ENCODE measurements around the gene DDR2.
A peak's percentile ranks its signal among the peaks of the same experiment; 100 is the strongest.

The DDR2 gene

GRCh38 chr1:162626761-162627160 lies 5.5 kb upstream of the DDR2 start:
- in situ Hi-C loops (cut with HindIII; ENCODE audit: low pct_ligation_motif_present, low pct_unique_long_range_greater_than_20kb, low sequenced_read_pairs), result no loop called here
- DNase-seq, result no peak

- peak; percentile 51 for DNase-seq
- in situ Hi-C loops (cut with HindIII; ENCODE audit: low pct_ligation_motif_present, low pct_unique_long_range_greater_than_20kb, low sequenced_read_pairs), result no loop called here
These were observed 4.5 kb upstream of the DDR2 start for GRCh38 chr1:162627662-162628296.

- in situ Hi-C loops (cut with HindIII; ENCODE audit: low pct_ligation_motif_present, low pct_unique_long_range_greater_than_20kb, low sequenced_read_pairs), result no loop called here
- DNase-seq, result no peak
These were observed 3.1 kb upstream of the DDR2 start for GRCh38 chr1:162629077-162629627.

GRCh38 chr1:162629651-162630050 lies 2.6 kb upstream of the DDR2 start:
- in situ Hi-C loops (cut with HindIII; ENCODE audit: low pct_ligation_motif_present, low pct_unique_long_range_greater_than_20kb, low sequenced_read_pairs), result no loop called here
- DNase-seq, result no peak

- in situ Hi-C loops (cut with HindIII; ENCODE audit: low pct_ligation_motif_present, low pct_unique_long_range_greater_than_20kb, low sequenced_read_pairs), result no loop called here
- DNase-seq, result no peak
These were observed 595 bp upstream of the DDR2 start for GRCh38 chr1:162631546-162632191.

GRCh38 chr1:162632698-162633080 lies 425 bp downstream of the DDR2 start:
- in situ Hi-C loops (cut with HindIII; ENCODE audit: low pct_ligation_motif_present, low pct_unique_long_range_greater_than_20kb, low sequenced_read_pairs), result no loop called here
- no peak for DNase-seq

- in situ Hi-C loops (cut with HindIII; ENCODE audit: low pct_ligation_motif_present, low pct_unique_long_range_greater_than_20kb, low sequenced_read_pairs), result no loop called here
- no peak for DNase-seq
These were observed 958 bp downstream of the DDR2 start for GRCh38 chr1:162633081-162633762.

- in situ Hi-C loops (cut with HindIII; ENCODE audit: low pct_ligation_motif_present, low pct_unique_long_range_greater_than_20kb, low sequenced_read_pairs), result no loop called here
These were observed 3.2 kb downstream of the DDR2 start for GRCh38 chr1:162635418-162635817.

GRCh38 chr1:162639718-162640117 lies 7.5 kb downstream of the DDR2 start:
- in situ Hi-C loops (cut with HindIII; ENCODE audit: low pct_ligation_motif_present, low pct_unique_long_range_greater_than_20kb, low sequenced_read_pairs), result no loop called here
- DNase-seq, result no peak

More at GRCh38 chr1:162635418-162635817, 3.2 kb downstream of the DDR2 start:
- DNase-seq, result no peak

- in situ Hi-C loops (cut with HindIII; ENCODE audit: low pct_ligation_motif_present, low pct_unique_long_range_greater_than_20kb, low sequenced_read_pairs), result no loop called here
- DNase-seq, result no peak
These were observed 8.8 kb downstream of the DDR2 start for GRCh38 chr1:162641114-162641513.

- DNase-seq, result no peak
- in situ Hi-C loops (cut with HindIII; ENCODE audit: low pct_ligation_motif_present, low pct_unique_long_range_greater_than_20kb, low sequenced_read_pairs), result no loop called here
These were observed 12.7 kb downstream of the DDR2 start for GRCh38 chr1:162644986-162645314.

- DNase-seq, result no peak
- in situ Hi-C loops (cut with HindIII; ENCODE audit: low pct_ligation_motif_present, low pct_unique_long_range_greater_than_20kb, low sequenced_read_pairs), result no loop called here
These were observed 13.4 kb downstream of the DDR2 start for GRCh38 chr1:162645666-162646065.

GRCh38 chr1:162649583-162649982 lies 17.3 kb downstream of the DDR2 start:
- DNase-seq, result no peak
- in situ Hi-C loops (cut with HindIII; ENCODE audit: low pct_ligation_motif_present, low pct_unique_long_range_greater_than_20kb, low sequenced_read_pairs), result no loop called here

GRCh38 chr1:162654915-162655620 lies 22.8 kb downstream of the DDR2 start:
- in situ Hi-C loops (cut with HindIII; ENCODE audit: low pct_ligation_motif_present, low pct_unique_long_range_greater_than_20kb, low sequenced_read_pairs), result no loop called here

GRCh38 chr1:162656266-162656665 lies 24.0 kb downstream of the DDR2 start:
- no peak for DNase-seq
- in situ Hi-C loops (cut with HindIII; ENCODE audit: low pct_ligation_motif_present, low pct_unique_long_range_greater_than_20kb, low sequenced_read_pairs), result no loop called here

More at GRCh38 chr1:162654915-162655620, 22.8 kb downstream of the DDR2 start:
- no peak for DNase-seq

GRCh38 chr1:162660574-162660973 lies 28.3 kb downstream of the DDR2 start:
- DNase-seq, result no peak
- in situ Hi-C loops (cut with HindIII; ENCODE audit: low pct_ligation_motif_present, low pct_unique_long_range_greater_than_20kb, low sequenced_read_pairs), result no loop called here

- in situ Hi-C loops (cut with HindIII; ENCODE audit: low pct_ligation_motif_present, low pct_unique_long_range_greater_than_20kb, low sequenced_read_pairs), result no loop called here
- DNase-seq, result no peak
These were observed 29.1 kb downstream of the DDR2 start for GRCh38 chr1:162661336-162661735.

- DNase-seq, result no peak
- in situ Hi-C loops (cut with HindIII; ENCODE audit: low pct_ligation_motif_present, low pct_unique_long_range_greater_than_20kb, low sequenced_read_pairs), result no loop called here
These were observed 29.7 kb downstream of the DDR2 start for GRCh38 chr1:162662013-162662412.

GRCh38 chr1:162663086-162663485 lies 30.8 kb downstream of the DDR2 start:
- in situ Hi-C loops (cut with HindIII; ENCODE audit: low pct_ligation_motif_present, low pct_unique_long_range_greater_than_20kb, low sequenced_read_pairs), result no loop called here

More at GRCh38 chr1:162663086-162663485, 30.8 kb downstream of the DDR2 start:
- no peak for DNase-seq

All from ACHN (cell line).